ENCODE data around the gene TRPM7.

Gene TRPM7

DNA sequence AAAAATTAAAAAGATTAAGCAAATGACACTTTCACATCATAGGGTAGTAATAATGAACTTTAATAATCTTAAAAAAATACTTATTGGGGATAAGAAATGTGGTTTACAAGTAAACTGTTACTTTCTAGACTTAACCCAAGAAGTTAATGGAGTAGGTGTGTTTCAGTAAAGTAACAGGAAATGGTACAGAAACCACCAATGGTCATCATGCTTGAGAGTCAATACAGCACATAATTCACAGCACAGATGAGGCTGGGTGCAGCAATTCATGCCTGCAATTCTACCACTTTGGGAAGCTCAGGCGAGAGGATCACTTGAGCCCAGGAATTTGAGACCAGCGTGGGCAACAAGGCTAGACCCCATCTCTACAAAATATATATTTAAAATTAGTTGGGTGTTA lies 128.6 kb downstream of the TRPM7 start:
- Histone ChIP-seq H3K14ac (ENCODE audit: low read length) (no peak overlapping the region), H3K23ac (ENCODE audit: low read length) (no peak overlapping the region), H3K4me2 (ENCODE audit: low read length) (no peak overlapping the region), H2BK5ac (ENCODE audit: low read depth, low read length, poor library complexity) (no peak overlapping the region), H4K91ac (ENCODE audit: low read depth, low read length) (no peak overlapping the region), H2AFZ (ENCODE audit: insufficient read depth, low read length, poor library complexity) (no peak overlapping the region), H3K18ac (ENCODE audit: low read length) (no peak overlapping the region), H3K79me2 (ENCODE audit: control insufficient read depth, insufficient read depth, low read length, poor library complexity) (no peaks in the 10 kb centered on the region), H4K12ac (ENCODE audit: low read depth, low read length) (no peak overlapping the region), H2AK5ac (ENCODE audit: low read length) (no peak overlapping the region), H3K9me3 (ENCODE audit: insufficient read depth, low read depth, low read length) (no peaks in the 10 kb centered on the region), H3K27ac (ENCODE audit: low read depth, low read length) (no peak overlapping the region), H3K4ac (ENCODE audit: low read depth, low read length) (no peak overlapping the region), H3K4me3 (ENCODE audit: low read depth, low read length) (no peak overlapping the region), H4K8ac (ENCODE audit: low read depth, low read length) (no peak overlapping the region), H3K4me1 (ENCODE audit: control insufficient read depth in 1 of 2, insufficient read depth in 2 of 2, low read length in 2 of 2) (no peaks in the 10 kb centered on the region), H3K36me3 (ENCODE audit: control insufficient read depth in 1 of 2, insufficient read depth in 2 of 2, low read length in 2 of 2) (peaks cover 11 to 18% of the 10 kb centered on the region in 2 experiments), H2BK12ac (ENCODE audit: low read length) (no peak overlapping the region), H3K79me1 (ENCODE audit: low read length) (no peaks in the 10 kb centered on the region), H3K9ac (ENCODE audit: low read length) (no peak overlapping the region), H2BK120ac (ENCODE audit: insufficient read depth, low read length, poor library complexity) (no peak overlapping the region), H3K27me3 (ENCODE audit: insufficient read depth, low read length) (no peaks in the 10 kb centered on the region)
- no peak for DNase-seq
- no CpG with 5 or more reads among the region's 2 CpGs for WGBS (ENCODE audit: extremely low coverage, insufficient coverage, insufficient read length)

DNA sequence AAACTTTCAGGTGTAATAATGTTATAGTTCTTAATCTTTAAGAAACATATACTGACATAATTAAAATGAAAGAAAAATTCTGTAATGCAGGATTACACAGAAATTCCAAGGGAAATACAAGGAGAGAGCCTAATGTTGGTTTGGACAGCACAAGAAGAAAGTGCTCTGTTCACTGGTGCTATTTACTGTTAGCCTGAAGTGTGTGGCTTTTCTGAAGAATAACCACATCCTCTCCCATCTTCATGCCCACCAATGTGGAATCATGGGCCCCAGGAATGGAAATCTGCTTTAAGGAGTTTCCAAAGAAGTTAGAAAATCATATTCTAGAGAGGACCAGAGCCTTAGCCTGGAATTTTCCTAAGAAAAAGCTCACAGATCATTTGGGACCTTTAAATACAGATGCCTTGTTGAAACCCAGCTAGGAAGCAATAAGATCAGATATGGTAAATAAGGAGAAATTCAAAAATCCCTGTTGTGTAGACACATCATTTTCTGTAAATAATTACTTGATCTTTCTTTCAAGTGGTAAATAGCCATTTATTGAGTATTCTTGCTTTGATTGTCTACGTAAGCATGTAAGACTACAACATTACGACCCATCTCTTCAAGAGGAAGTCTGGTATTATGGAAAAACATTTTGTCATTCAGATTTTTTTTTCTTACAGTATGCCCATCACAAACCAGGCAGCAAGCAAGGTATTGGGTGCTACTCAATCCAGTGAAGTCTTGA lies 129.8 kb downstream of the TRPM7 start:
- no peak overlapping the region for H3K4me2 ChIP-seq (ENCODE audit: low read length)
- H3K4me1 ChIP-seq (ENCODE audit: control insufficient read depth in 1 of 2, insufficient read depth in 2 of 2, low read length in 2 of 2) = no peaks in the 10 kb centered on the region
- H3K79me1 ChIP-seq (ENCODE audit: low read length) = no peaks in the 10 kb centered on the region
- H3K79me2 ChIP-seq (ENCODE audit: control insufficient read depth, insufficient read depth, low read length, poor library complexity) = no peaks in the 10 kb centered on the region
- H2AK5ac ChIP-seq (ENCODE audit: low read length) = no peak overlapping the region
- no peak overlapping the region for H2BK120ac ChIP-seq (ENCODE audit: insufficient read depth, low read length, poor library complexity)
- no peak overlapping the region for H3K4ac ChIP-seq (ENCODE audit: low read depth, low read length)
- no peaks in the 10 kb centered on the region for H3K27me3 ChIP-seq (ENCODE audit: insufficient read depth, low read length)
- no peak overlapping the region for H3K9ac ChIP-seq (ENCODE audit: low read length)
- peaks cover 7 to 16% of the 10 kb centered on the region in 2 experiments for H3K36me3 ChIP-seq (ENCODE audit: control insufficient read depth in 1 of 2, insufficient read depth in 2 of 2, low read length in 2 of 2)
- DNase-seq = no peak
- no peak overlapping the region for H2AFZ ChIP-seq (ENCODE audit: insufficient read depth, low read length, poor library complexity)
- no peak overlapping the region for H3K27ac ChIP-seq (ENCODE audit: low read depth, low read length)
- H4K91ac ChIP-seq (ENCODE audit: low read depth, low read length) = no peak overlapping the region
- H4K8ac ChIP-seq (ENCODE audit: low read depth, low read length) = no peak overlapping the region
- H3K4me3 ChIP-seq (ENCODE audit: low read depth, low read length) = no peak overlapping the region
- H3K14ac ChIP-seq (ENCODE audit: low read length) = no peak overlapping the region
- no peak overlapping the region for H2BK5ac ChIP-seq (ENCODE audit: low read depth, low read length, poor library complexity)
- no peak overlapping the region for H3K18ac ChIP-seq (ENCODE audit: low read length)
- no peak overlapping the region for H4K12ac ChIP-seq (ENCODE audit: low read depth, low read length)
- H3K23ac ChIP-seq (ENCODE audit: low read length) = no peak overlapping the region
- no CpG with 5 or more reads among the region's 2 CpGs for WGBS (ENCODE audit: extremely low coverage, insufficient coverage, insufficient read length)
- no peaks in the 10 kb centered on the region for H3K9me3 ChIP-seq (ENCODE audit: insufficient read depth, low read depth, low read length)
- H2BK12ac ChIP-seq (ENCODE audit: low read length) = no peak overlapping the region

DNA sequence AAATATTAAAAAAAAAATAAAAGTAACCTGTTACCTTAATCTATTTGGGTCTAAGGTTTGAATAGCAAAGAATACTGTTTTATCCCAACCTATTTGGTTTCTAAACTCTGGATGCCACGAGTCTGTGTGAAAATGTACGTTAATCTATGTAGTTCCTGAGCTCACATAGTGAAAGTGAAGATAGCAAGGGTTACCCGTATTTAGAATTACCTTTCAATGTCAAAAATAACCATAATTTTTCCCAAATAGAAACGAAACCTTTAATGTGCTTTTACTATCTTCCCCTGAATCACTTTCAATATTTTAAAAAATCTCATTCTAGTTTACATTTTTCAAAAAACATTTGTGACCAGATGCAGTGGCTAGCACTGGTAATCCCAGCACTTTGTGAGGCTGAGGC lies 134.4 kb downstream of the TRPM7 start:
- H4K91ac ChIP-seq (ENCODE audit: low read depth, low read length) = no peak overlapping the region
- DNase-seq = no peak
- H3K79me1 ChIP-seq (ENCODE audit: low read length) = no peaks in the 10 kb centered on the region
- H4K8ac ChIP-seq (ENCODE audit: low read depth, low read length) = no peak overlapping the region
- H3K9me3 ChIP-seq (ENCODE audit: insufficient read depth, low read depth, low read length) = no peaks in the 10 kb centered on the region
- no peaks in the 10 kb centered on the region for H3K4me1 ChIP-seq (ENCODE audit: control insufficient read depth in 1 of 2, insufficient read depth in 2 of 2, low read length in 2 of 2)
- H3K27ac ChIP-seq (ENCODE audit: low read depth, low read length) = no peak overlapping the region
- no peak overlapping the region for H2BK5ac ChIP-seq (ENCODE audit: low read depth, low read length, poor library complexity)
- H3K27me3 ChIP-seq (ENCODE audit: insufficient read depth, low read length) = no peaks in the 10 kb centered on the region
- 100% methylated on average over 1 of the region's 4 CpGs for WGBS (ENCODE audit: extremely low coverage, insufficient coverage, insufficient read length)
- H3K4me2 ChIP-seq (ENCODE audit: low read length) = no peak overlapping the region
- no peak overlapping the region for H3K9ac ChIP-seq (ENCODE audit: low read length)
- H3K14ac ChIP-seq (ENCODE audit: low read length) = no peak overlapping the region
- H3K23ac ChIP-seq (ENCODE audit: low read length) = no peak overlapping the region
- no peak overlapping the region for H2AFZ ChIP-seq (ENCODE audit: insufficient read depth, low read length, poor library complexity)
- H2BK120ac ChIP-seq (ENCODE audit: insufficient read depth, low read length, poor library complexity) = no peak overlapping the region
- no peak overlapping the region for H2BK12ac ChIP-seq (ENCODE audit: low read length)
- H4K12ac ChIP-seq (ENCODE audit: low read depth, low read length) = no peak overlapping the region
- H3K4ac ChIP-seq (ENCODE audit: low read depth, low read length) = no peak overlapping the region
- no peak overlapping the region for H2AK5ac ChIP-seq (ENCODE audit: low read length)
- no peak overlapping the region for H3K4me3 ChIP-seq (ENCODE audit: low read depth, low read length)
- no peak overlapping the region for H3K18ac ChIP-seq (ENCODE audit: low read length)
- no peaks in the 10 kb centered on the region for H3K79me2 ChIP-seq (ENCODE audit: control insufficient read depth, insufficient read depth, low read length, poor library complexity)
- H3K36me3 ChIP-seq (ENCODE audit: control insufficient read depth in 1 of 2, insufficient read depth in 2 of 2, low read length in 2 of 2) = peaks cover 0 to 5% of the 10 kb centered on the region in 2 experiments

DNA sequence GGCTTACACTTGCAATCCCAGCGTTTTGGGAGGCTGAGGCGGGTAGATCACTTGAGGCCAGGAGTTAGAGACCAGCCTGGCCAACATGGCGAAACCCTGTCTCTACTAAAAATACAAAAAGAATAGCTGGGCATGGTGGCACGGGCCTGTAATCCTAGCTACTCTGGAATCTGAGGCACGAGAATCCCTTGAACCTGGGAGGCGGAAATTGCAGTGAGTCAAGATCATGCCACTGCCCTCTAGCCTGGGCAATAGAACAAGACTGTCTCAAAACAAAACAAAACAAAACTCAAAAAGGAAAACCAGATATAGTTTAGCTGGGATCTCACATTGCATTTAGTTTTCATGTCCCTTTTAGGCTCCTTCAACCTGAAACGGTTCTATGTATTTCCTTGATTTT lies 137.3 kb downstream of the TRPM7 start:
- no CpG with 5 or more reads among the region's 7 CpGs for WGBS (ENCODE audit: extremely low coverage, insufficient coverage, insufficient read length)
- no peak overlapping the region for H2BK120ac ChIP-seq (ENCODE audit: insufficient read depth, low read length, poor library complexity)

More for the DNA sequence above, 137.3 kb downstream of the TRPM7 start:
- H4K91ac ChIP-seq (ENCODE audit: low read depth, low read length) = no peak overlapping the region
- H3K79me1 ChIP-seq (ENCODE audit: low read length) = no peaks in the 10 kb centered on the region
- H2AK5ac ChIP-seq (ENCODE audit: low read length) = no peak overlapping the region
- H3K36me3 ChIP-seq (ENCODE audit: control insufficient read depth in 1 of 2, insufficient read depth in 2 of 2, low read length in 2 of 2) = peaks cover 0 to 1% of the 10 kb centered on the region in 2 experiments
- no peak overlapping the region for H3K4me3 ChIP-seq (ENCODE audit: low read depth, low read length)
- no peak overlapping the region for H3K4ac ChIP-seq (ENCODE audit: low read depth, low read length)
- H3K18ac ChIP-seq (ENCODE audit: low read length) = no peak overlapping the region
- no peaks in the 10 kb centered on the region for H3K4me1 ChIP-seq (ENCODE audit: control insufficient read depth in 1 of 2, insufficient read depth in 2 of 2, low read length in 2 of 2)
- H3K79me2 ChIP-seq (ENCODE audit: control insufficient read depth, insufficient read depth, low read length, poor library complexity) = no peaks in the 10 kb centered on the region
- no peak overlapping the region for H2AFZ ChIP-seq (ENCODE audit: insufficient read depth, low read length, poor library complexity)
- H3K23ac ChIP-seq (ENCODE audit: low read length) = no peak overlapping the region
- H3K14ac ChIP-seq (ENCODE audit: low read length) = no peak overlapping the region
- no peak overlapping the region for H3K9ac ChIP-seq (ENCODE audit: low read length)
- peak in 1 of 2 donors; percentile 6 for DNase-seq
- no peak overlapping the region for H3K27ac ChIP-seq (ENCODE audit: low read depth, low read length)
- no peaks in the 10 kb centered on the region for H3K27me3 ChIP-seq (ENCODE audit: insufficient read depth, low read length)
- H2BK5ac ChIP-seq (ENCODE audit: low read depth, low read length, poor library complexity) = no peak overlapping the region
- H4K12ac ChIP-seq (ENCODE audit: low read depth, low read length) = no peak overlapping the region
- H2BK12ac ChIP-seq (ENCODE audit: low read length) = no peak overlapping the region
- H3K4me2 ChIP-seq (ENCODE audit: low read length) = no peak overlapping the region
- H4K8ac ChIP-seq (ENCODE audit: low read depth, low read length) = no peak overlapping the region
- H3K9me3 ChIP-seq (ENCODE audit: insufficient read depth, low read depth, low read length) = no peaks in the 10 kb centered on the region
